Endothelial cell of umbilical vein (primary cell): ENCODE measurements around the gene NTRK2. TPM values are rescaled to one million over a fixed set of nuclear protein-coding genes. Genes with fewer than 3 reads are reported as not detected.
A peak's percentile ranks its signal among the peaks of the same experiment; 100 is the strongest.

Experiments
- BruUV-seq: library from RNA; stranded (reverse); fragments of 400-500 nt; replicated peaks from 2 replicates; lab custom pipeline; 2021; lab: Mats Ljungman, UMichigan
- CTCF ChIA-PET: fragments of 300-600, 350-600 bp; sonication (Branson Sonifier 250); formaldehyde crosslinking; loops from one replicate; lab custom pipeline; 2021; ENCODE audit warnings: antibody characterized with exemption, inconsistent platforms; lab: Charles Lee
- POLR2A ChIA-PET: fragments of 300-600, 350-600 bp; sonication (Branson Sonifier 250); formaldehyde crosslinking; loops from one replicate; lab custom pipeline; 2021; ENCODE audit warnings: antibody characterized with exemption, inconsistent platforms; lab: Charles Lee
- DNase-seq: peaks from one replicate; pipeline ENCODE4 v3.0.0-alpha.2; 2011; ENCODE audit warnings: low read depth, low spot score
- FAIRE-seq: peaks from 2 replicates; lab custom pipeline; 2011; peaks lifted over from hg19 to GRCh38; lab: Jason Lieb, UNC
- H2AFZ ChIP-seq: 2 replicates; pipeline ENCODE4 v1.6.0; 2012; ENCODE audit warnings: low read depth, low read length, control low read depth, inconsistent platforms
- H3K27ac ChIP-seq: 2 replicates; pipeline ENCODE4 v1.5.1; 2011; ENCODE audit warnings: low read depth, mild to moderate bottlenecking, control low read depth, low read length, moderate library complexity; ENCODE audit not compliant: insufficient read depth
- H3K27me3 ChIP-seq, 2 experiments: 2 replicates each; pipeline versions ENCODE4 v1.6.0 to v1.6.1; 2011; ENCODE audit warnings: low read length in 2 of 2, mixed read lengths in 1 of 2; ENCODE audit not compliant: control insufficient read depth in 2 of 2, insufficient read depth in 2 of 2
- H3K36me3 ChIP-seq, 2 experiments: 2 replicates in 1 of 2; 3 replicates in 1 of 2; pipeline ENCODE4 v1.5.1; 2011; ENCODE audit warnings: low read length in 2 of 2, mild to moderate bottlenecking in 1 of 2, moderate library complexity in 1 of 2; ENCODE audit not compliant: control insufficient read depth in 2 of 2, insufficient read depth in 2 of 2; ENCODE audit errors: extremely low read depth in 1 of 2
- H3K4me1 ChIP-seq: 3 replicates; pipeline ENCODE4 v1.5.1; 2011; ENCODE audit warnings: mild to moderate bottlenecking, low read length; ENCODE audit not compliant: control insufficient read depth, insufficient read depth; ENCODE audit errors: extremely low read depth
- H3K4me2 ChIP-seq: 2 replicates; pipeline ENCODE4 v1.6.1; 2011; ENCODE audit warnings: low read length, control low read depth, mixed read lengths; ENCODE audit not compliant: insufficient read depth
- H3K4me3 ChIP-seq, 3 experiments: fragments of 200-600 bp in 1 of 3; sonication (generic), shearing (Covaris generic) in 1 of 3; replicated peaks in 1 of 3; 2 replicates each; pipeline ENCODE4 v1.5.1; 2011 to 2016; ENCODE audit warnings: control low read depth in 3 of 3, low read length in 3 of 3, mild to moderate bottlenecking in 2 of 3, inconsistent platforms in 1 of 3, low read depth in 1 of 3, moderate library complexity in 1 of 3; ENCODE audit not compliant: insufficient read depth in 1 of 3
- H3K79me2 ChIP-seq: 2 replicates; pipeline ENCODE4 v1.6.0; 2012; ENCODE audit warnings: low read length, inconsistent platforms; ENCODE audit not compliant: control insufficient read depth, insufficient read depth
- H3K9ac ChIP-seq: replicated peaks from 2 replicates; pipeline ENCODE3; 2011; ENCODE audit warnings: low read length, control low read depth; ENCODE audit not compliant: insufficient read depth; ENCODE audit errors: extremely low read depth
- H3K9me1 ChIP-seq: replicated peaks from 3 replicates; pipeline ENCODE4 v1.6.0; 2011; ENCODE audit warnings: mild to moderate bottlenecking, low read length; ENCODE audit not compliant: control insufficient read depth, insufficient read depth; ENCODE audit errors: extremely low read depth
- H3K9me3 ChIP-seq: replicated peaks from 2 replicates; pipeline ENCODE4 v1.5.1; 2012; ENCODE audit warnings: low read length, inconsistent platforms; ENCODE audit not compliant: control insufficient read depth, insufficient read depth
- H4K20me1 ChIP-seq: replicated peaks from 2 replicates; pipeline ENCODE3; 2011; ENCODE audit warnings: mild to moderate bottlenecking, low read length; ENCODE audit not compliant: control insufficient read depth, insufficient read depth; ENCODE audit errors: extremely low read depth
- CTCF ChIP-seq, 2 donors: IDR thresholded peaks; 1 replicate in 1 of 2; 2 replicates in 1 of 2; pipeline ENCODE4 v1.5.1; 2011; ENCODE audit warnings: low read length in 2 of 2, mild to moderate bottlenecking in 2 of 2, moderate library complexity in 2 of 2, control low read depth in 1 of 2, inconsistent platforms in 1 of 2, low read depth in 1 of 2; ENCODE audit not compliant: insufficient read depth in 1 of 2; ENCODE audit errors: extremely low read depth in 1 of 2
- EZH2 ChIP-seq: IDR thresholded peaks from 2 replicates; pipeline ENCODE4 v1.6.1; 2012; ENCODE audit warnings: borderline replicate concordance, low read depth, mild to moderate bottlenecking, moderate library complexity, low read length, inconsistent platforms; ENCODE audit not compliant: severe bottlenecking
- FOS ChIP-seq: IDR thresholded peaks from 2 replicates; pipeline ENCODE4 v1.6.1; 2011; ENCODE audit warnings: mild to moderate bottlenecking, low read length, moderate library complexity, borderline replicate concordance; ENCODE audit not compliant: insufficient read depth
- GATA2 ChIP-seq: IDR thresholded peaks from 2 replicates; pipeline ENCODE4 v1.7.0; 2011; ENCODE audit warnings: low read depth, mild to moderate bottlenecking, moderate library complexity, mixed read lengths, low read length; ENCODE audit not compliant: insufficient read length, insufficient read depth
- JUN ChIP-seq: IDR thresholded peaks from 2 replicates; pipeline ENCODE4 v1.6.1; 2011; ENCODE audit warnings: borderline replicate concordance, low read depth; ENCODE audit not compliant: insufficient read length, insufficient read depth
- MAX ChIP-seq: IDR thresholded peaks from 2 replicates; pipeline ENCODE4 v1.6.1; 2011; ENCODE audit not compliant: insufficient read depth, insufficient read length
- MYC ChIP-seq: IDR thresholded peaks from one replicate; pipeline ENCODE4 v1.6.1; 2011; ENCODE audit warnings: mild to moderate bottlenecking, low read depth, low read length
- POLR2A ChIP-seq: IDR thresholded peaks from 2 replicates; pipeline ENCODE4 v1.6.1; 2012; ENCODE audit warnings: low read depth, mild to moderate bottlenecking, control low read depth, low read length
- POLR2AphosphoS5 ChIP-seq: IDR thresholded peaks from 2 replicates; pipeline ENCODE4 v1.6.1; 2012; ENCODE audit warnings: low read depth, mild to moderate bottlenecking, control low read depth, low read length, moderate library complexity; ENCODE audit not compliant: insufficient read depth
- dilution Hi-C: fragments of 300-500 bp; cut with MboI; formaldehyde crosslinking; loops from one replicate; pipeline ENCODE4 v1.15.0; 2019; ENCODE audit warnings: low sequenced_read_pairs; ENCODE audit not compliant: extremely low pct_ligation_motif_present
- intact Hi-C: fragments of 100-400 bp; cut with micrococcal nuclease; formaldehyde crosslinking; loops from one replicate; pipeline ENCODE4 v1.10.0; 2022
- polyA plus RNA-seq, 4 experiments: library from polyadenylated mRNA; depleted of rRNA in 3 of 4; stranded (reverse) in 3 of 4; unstranded in 1 of 4; fragments of >200 nt; gene quantifications; 2 replicates each; pipeline versions ENCODE4 v1.2.1 to v1.2.3, GENCODE V29; 2011 to 2012; ENCODE audit warnings: missing spikeins in 1 of 4
- total RNA-seq: library from RNA; stranded (reverse); gene quantifications from 2 replicates; pipeline ENCODE4 v1.2.3, GENCODE V29; 2021

Gene NTRK2
- total and polyA plus RNA-seq, 2 donors (not counting 3 experiments of a cell fraction or from before 2014, with no cell fraction given): 0.01 to 0.13 TPM

DNA sequence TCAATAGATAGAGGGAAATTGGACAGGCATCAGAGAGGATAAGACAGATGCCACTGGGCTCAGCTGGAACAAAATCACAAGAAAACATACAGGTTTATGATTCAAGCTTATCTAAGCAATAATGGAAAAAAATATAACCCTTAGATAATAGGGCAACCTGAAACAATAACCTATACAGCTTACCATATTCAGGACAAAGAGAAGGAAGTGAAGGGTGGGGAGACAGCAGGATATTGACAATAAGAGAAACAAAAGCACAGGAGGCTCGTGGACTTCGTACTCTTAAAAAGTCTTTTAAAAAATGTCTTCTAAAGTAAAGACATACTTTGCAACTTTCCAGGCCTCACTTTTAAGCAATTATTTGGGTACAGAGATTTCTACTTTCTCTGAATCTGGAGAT, 225.3 kb downstream of the NTRK2 start:
- ChIA-PET CTCF (interaction anchor here (0.8 to 1.7 kb wide), 5 partner anchors 9 to 199 kb away, joined by 3 to 4 read pairs (median 3); no protein-coding TSS in a partner anchor), POLR2A (no interaction called here)
- intact Hi-C loops: no loop called here

More for the DNA sequence above, 225.3 kb downstream of the NTRK2 start:
- TF ChIP-seq POLR2A (no peak), MAX (no peak), MYC (no peak), EZH2 (no peak), POLR2AphosphoS5 (no peak), GATA2 (no peak), CTCF (IDR thresholded peaks at IDR 0.05; ENCODE audit: extremely low read depth in 1 of 2, insufficient read depth in 1 of 2, low read depth in 1 of 2, low read length in 2 of 2) (no peak), FOS (no peak), JUN (no peak)
- Histone ChIP-seq H3K79me2 (no peaks in the 10 kb centered on the region), H3K9ac (no peak overlapping the region), H2AFZ (no peak overlapping the region), H3K4me3 (no peak overlapping the region), H3K27ac (no peak overlapping the region), H3K9me3 (no peaks in the 10 kb centered on the region), H4K20me1 (no peaks in the 10 kb centered on the region), H3K4me2 (no peak overlapping the region), H3K4me1 (no peaks in the 10 kb centered on the region), H3K36me3 (no peaks in the 10 kb centered on the region), H3K9me1 (no peaks in the 10 kb centered on the region), H3K27me3 (no peaks in the 10 kb centered on the region)
- dilution Hi-C loops: no loop called here
- no peak for FAIRE-seq
- peak; percentile 36 for DNase-seq
- BruUV-seq: no TSS peak
